ENCODE data around the gene RBM5.

The RBM5 gene

GRCh38 chr3:50122661-50123391 is 34.1 kb downstream of the RBM5 start:
- H3K9me3 Mint-ChIP-seq: no peaks in the 10 kb centered on the region
- no peak overlapping the region for H3K4me3 Mint-ChIP-seq
- no peaks in the 10 kb centered on the region for H3K27me3 Mint-ChIP-seq (ENCODE audit: low read depth)
- H3K36me3 Mint-ChIP-seq (ENCODE audit: low read depth): peaks cover 23% of the 10 kb centered on the region
- peaks cover 54% of the 10 kb centered on the region for H3K4me1 Mint-ChIP-seq
- no peak for TF ChIP-seq CTCF (IDR thresholded peaks at IDR 0.05; ENCODE audit: unreplicated experiment in 3 of 3)
- peak overlapping the region; percentile 27 to 74 (median 36) for H3K27ac Mint-ChIP-seq

- TF ChIP-seq CTCF (IDR thresholded peaks at IDR 0.05; ENCODE audit: unreplicated experiment in 3 of 3): no peak
- peaks cover 54% of the 10 kb centered on the region for H3K4me1 Mint-ChIP-seq
- no peak overlapping the region for H3K4me3 Mint-ChIP-seq
- no peaks in the 10 kb centered on the region for H3K9me3 Mint-ChIP-seq
- H3K36me3 Mint-ChIP-seq (ENCODE audit: low read depth): peaks cover 16% of the 10 kb centered on the region
- no peaks in the 10 kb centered on the region for H3K27me3 Mint-ChIP-seq (ENCODE audit: low read depth)
- peak overlapping the region; percentile 74 to 92 (median 81) for H3K27ac Mint-ChIP-seq
These were observed 34.8 kb downstream of the RBM5 start for GRCh38 chr3:50123394-50124051.

- Mint-ChIP-seq H3K9me3 (no peaks in the 10 kb centered on the region), H3K4me1 (peaks cover 54% of the 10 kb centered on the region), H3K27ac (peak overlapping the region; percentile 74 to 92 (median 81)), H3K36me3 (ENCODE audit: low read depth) (peaks cover 11% of the 10 kb centered on the region), H3K4me3 (peak overlapping the region in 2 of 3 experiments; percentile 23 to 50), H3K27me3 (ENCODE audit: low read depth) (no peaks in the 10 kb centered on the region)
- TF ChIP-seq CTCF (IDR thresholded peaks at IDR 0.05; ENCODE audit: unreplicated experiment in 3 of 3): no peak
These were observed 35.5 kb downstream of the RBM5 start for GRCh38 chr3:50124052-50124799.

- peaks cover 54% of the 10 kb centered on the region for H3K4me1 Mint-ChIP-seq
- peak overlapping the region; percentile 74 to 92 (median 81) for H3K27ac Mint-ChIP-seq
- no peaks in the 10 kb centered on the region for H3K27me3 Mint-ChIP-seq (ENCODE audit: low read depth)
- no peak for TF ChIP-seq CTCF (IDR thresholded peaks at IDR 0.05; ENCODE audit: unreplicated experiment in 3 of 3)
- H3K9me3 Mint-ChIP-seq: no peaks in the 10 kb centered on the region
- peak overlapping the region in 1 of 3 experiments; percentile 50 for H3K4me3 Mint-ChIP-seq
- H3K36me3 Mint-ChIP-seq (ENCODE audit: low read depth): peaks cover 10% of the 10 kb centered on the region
These were observed 36.1 kb downstream of the RBM5 start for GRCh38 chr3:50124800-50125178.

- Mint-ChIP-seq H3K9me3 (no peaks in the 10 kb centered on the region), H3K4me3 (peak overlapping the region; percentile 27 to 65 (median 56)), H3K27ac (peak overlapping the region; percentile 93 to 96 (median 96)), H3K36me3 (ENCODE audit: low read depth) (peaks cover 4% of the 10 kb centered on the region), H3K4me1 (peaks cover 54% of the 10 kb centered on the region), H3K27me3 (ENCODE audit: low read depth) (no peaks in the 10 kb centered on the region)
- TF ChIP-seq CTCF (IDR thresholded peaks at IDR 0.05; ENCODE audit: unreplicated experiment in 3 of 3): no peak
These were observed 37.0 kb downstream of the RBM5 start for GRCh38 chr3:50125541-50126286.
